CD14-positive monocyte (primary cell): ENCODE measurements around the gene COL4A1. TPM values are rescaled to one million over a fixed set of nuclear protein-coding genes. Genes with fewer than 3 reads are reported as not detected.

Source experiments
- DNase-seq, 3 donors: peaks; one replicate each; pipeline ENCODE4 v3.0.0-alpha.2; 2011 to 2022
- H2AFZ ChIP-seq: 2 replicates; pipeline ENCODE4 v1.6.0; 2012; ENCODE audit warnings: mild to moderate bottlenecking, low read depth, low read length, inconsistent platforms; ENCODE audit not compliant: insufficient read depth, poor library complexity, severe bottlenecking
- H3K27ac ChIP-seq, 2 donors: 1 replicate in 1 of 2; 2 replicates in 1 of 2; pipeline ENCODE4 v1.5.1; 2012 to 2013; ENCODE audit warnings: low read length in 2 of 2, control low read depth in 1 of 2, inconsistent platforms in 1 of 2, low read depth in 1 of 2, mild to moderate bottlenecking in 1 of 2
- H3K27me3 ChIP-seq, 2 donors: one replicate each; pipeline versions ENCODE4 v1.6.0 to v1.6.1; 2011 to 2013; ENCODE audit warnings: low read length in 2 of 2; ENCODE audit not compliant: control insufficient read depth in 2 of 2, insufficient read depth in 2 of 2
- H3K36me3 ChIP-seq, 2 donors: replicated peaks in 1 of 2; 1 replicate in 1 of 2; 2 replicates in 1 of 2; pipeline versions ENCODE4 v1.5.1 to v1.6.1; 2012 to 2013; ENCODE audit warnings: low read length in 2 of 2, control low read depth in 1 of 2, inconsistent platforms in 1 of 2, mild to moderate bottlenecking in 1 of 2; ENCODE audit not compliant: insufficient read depth in 2 of 2, control insufficient read depth in 1 of 2
- H3K4me1 ChIP-seq, 2 donors: 1 replicate in 1 of 2; 2 replicates in 1 of 2; pipeline versions ENCODE4 v1.5.1 to v1.6.1; 2012 to 2013; ENCODE audit warnings: low read length in 2 of 2, control low read depth in 1 of 2, inconsistent platforms in 1 of 2, mild to moderate bottlenecking in 1 of 2, moderate library complexity in 1 of 2; ENCODE audit not compliant: insufficient read depth in 2 of 2, control insufficient read depth in 1 of 2
- H3K4me2 ChIP-seq: replicated peaks from 2 replicates; pipeline ENCODE3; 2012; ENCODE audit warnings: low read length, moderate library complexity, mild to moderate bottlenecking; ENCODE audit not compliant: poor library complexity, severe bottlenecking; ENCODE audit errors: extremely low read depth
- H3K4me3 ChIP-seq, 3 experiments: fragments of 200-600 bp in 1 of 3; sonication (generic) in 1 of 3; replicated peaks in 1 of 3; 1 replicate in 2 of 3; 2 replicates in 1 of 3; pipeline ENCODE4 v1.5.1; 2011 to 2013; ENCODE audit warnings: low read length in 3 of 3, mild to moderate bottlenecking in 3 of 3, control low read depth in 2 of 3, low read depth in 2 of 3, inconsistent platforms in 1 of 3, moderate library complexity in 1 of 3
- H3K79me2 ChIP-seq: 2 replicates; pipeline ENCODE4 v1.6.0; 2012; ENCODE audit warnings: mild to moderate bottlenecking, control low read depth, inconsistent platforms, low read length, moderate library complexity; ENCODE audit not compliant: insufficient read depth
- H3K9ac ChIP-seq: 2 replicates; pipeline ENCODE4 v1.6.0; 2017; ENCODE audit warnings: low read length, mild to moderate bottlenecking; ENCODE audit not compliant: insufficient read depth, poor library complexity, severe bottlenecking
- H3K9me3 ChIP-seq, 2 donors: replicated peaks in 1 of 2; 1 replicate in 1 of 2; 2 replicates in 1 of 2; pipeline versions ENCODE4 v1.5.1 to v1.6.1; 2012 to 2013; ENCODE audit warnings: low read length in 2 of 2, control low read depth in 1 of 2; ENCODE audit not compliant: control insufficient read depth in 1 of 2, insufficient read depth in 1 of 2
- H4K20me1 ChIP-seq: 2 replicates; pipeline ENCODE4 v1.6.0; 2012; ENCODE audit warnings: mild to moderate bottlenecking, low read length, control low read depth, moderate library complexity; ENCODE audit not compliant: insufficient read depth
- H3K27ac Mint-ChIP-seq, 7 donors: one replicate each; pipeline ENCODE4 v1.8.0; 2020; ENCODE audit warnings: mild to moderate bottlenecking in 7 of 7, mixed read lengths in 7 of 7, moderate library complexity in 6 of 7, inconsistent platforms in 2 of 7
- H3K27me3 Mint-ChIP-seq, 3 donors: one replicate each; pipeline ENCODE4 v1.8.0; 2021 to 2022; ENCODE audit warnings: low read depth in 3 of 3, mild to moderate bottlenecking in 3 of 3, mixed read lengths in 3 of 3, moderate library complexity in 3 of 3, inconsistent platforms in 1 of 3
- H3K36me3 Mint-ChIP-seq, 2 donors: one replicate each; pipeline ENCODE4 v1.8.0; 2020; ENCODE audit warnings: mixed read lengths in 2 of 2, inconsistent platforms in 1 of 2, mild to moderate bottlenecking in 1 of 2
- H3K4me1 Mint-ChIP-seq: one replicate; pipeline ENCODE4 v1.8.0; 2020; ENCODE audit warnings: mild to moderate bottlenecking, mixed read lengths
- H3K4me3 Mint-ChIP-seq, 2 donors: one replicate each; pipeline ENCODE4 v1.8.0; 2020; ENCODE audit warnings: mild to moderate bottlenecking in 2 of 2, mixed read lengths in 2 of 2, moderate library complexity in 1 of 2
- H3K9me3 Mint-ChIP-seq, 7 donors: one replicate each; pipeline ENCODE4 v1.8.0; 2020 to 2022; ENCODE audit warnings: mixed read lengths in 7 of 7, mild to moderate bottlenecking in 6 of 7, moderate library complexity in 6 of 7, inconsistent platforms in 2 of 7
- CTCF ChIP-seq: fragments of 200-600 bp; IDR thresholded peaks from one replicate; pipeline ENCODE4 v1.8.0; 2022; ENCODE audit warnings: antibody characterized with exemption, mild to moderate bottlenecking
- WGBS: methylation state at CpG from one replicate; pipeline ENCODE4 v1.1.5; 2013; ENCODE audit warnings: missing lambda C conversion rate; ENCODE audit not compliant: insufficient coverage; 5-methylcytosine and 5-hydroxymethylcytosine counted together
- intact Hi-C, 2 donors: fragments of 100-400 bp; cut with micrococcal nuclease; formaldehyde crosslinking; loops; one replicate each; pipeline versions ENCODE4 v1.15.0 to v1.15.1; 2023
- polyA plus RNA-seq, 3 donors: library from polyadenylated mRNA; depleted of rRNA in 1 of 3; unstranded in 2 of 3; stranded (reverse) in 1 of 3; fragments of 300-500 nt in 2 of 3; fragments of >200 nt in 1 of 3; fragmentation: Illumina TruSeq in 2 of 3; gene quantifications; 1 replicate in 2 of 3; 2 replicates in 1 of 3; pipeline ENCODE4 v1.2.3, GENCODE V29; 2012 to 2021

Gene COL4A1
- polyA plus RNA-seq, 3 donors, result 0.16 to 0.25 TPM; not detected in 1

GRCh38 chr13:110206996-110207395, 100.0 kb downstream of the COL4A1 start:
- Histone ChIP-seq H3K9me3 (no peaks in the 10 kb centered on the region), H3K36me3 (no peaks in the 10 kb centered on the region), H3K27me3 (no peaks in the 10 kb centered on the region), H3K4me2 (no peak overlapping the region), H3K4me1 (no peaks in the 10 kb centered on the region), H4K20me1 (no peaks in the 10 kb centered on the region), H3K4me3 (no peak overlapping the region), H3K27ac (no peak overlapping the region), H3K79me2 (no peaks in the 10 kb centered on the region), H3K9ac (no peak overlapping the region), H2AFZ (no peak overlapping the region)
- Mint-ChIP-seq H3K4me3 (no peak overlapping the region), H3K27ac (no peak overlapping the region), H3K27me3 (peaks cover 4 to 5% (median 5%) of the 10 kb centered on the region in 3 donors), H3K4me1 (no peaks in the 10 kb centered on the region), H3K9me3 (no peaks in the 10 kb centered on the region), H3K36me3 (no peaks in the 10 kb centered on the region)
- TF ChIP-seq CTCF, result no peak
- WGBS, result no CpG with 5 or more reads among the region's 2 CpGs
- DNase-seq, result no peak
- intact Hi-C loops, result no loop called here

GRCh38 chr13:110206185-110206584, 100.8 kb downstream of the COL4A1 start:
- Mint-ChIP-seq H3K9me3 (no peaks in the 10 kb centered on the region), H3K36me3 (no peaks in the 10 kb centered on the region), H3K4me3 (no peak overlapping the region), H3K27ac (no peak overlapping the region), H3K4me1 (no peaks in the 10 kb centered on the region), H3K27me3 (peaks cover 4 to 5% (median 5%) of the 10 kb centered on the region in 3 donors)
- Histone ChIP-seq H3K27ac (no peak overlapping the region), H3K9me3 (no peaks in the 10 kb centered on the region), H4K20me1 (no peaks in the 10 kb centered on the region), H2AFZ (no peak overlapping the region), H3K4me1 (peaks cover 3% of the 10 kb centered on the region in 2 donors), H3K9ac (no peak overlapping the region), H3K79me2 (no peaks in the 10 kb centered on the region), H3K4me3 (no peak overlapping the region), H3K27me3 (no peaks in the 10 kb centered on the region), H3K36me3 (no peaks in the 10 kb centered on the region), H3K4me2 (no peak overlapping the region)
- intact Hi-C loops, result no loop called here
- WGBS, result 81% methylated on average over 8 of the region's 8 CpGs
- no peak for DNase-seq
- TF ChIP-seq CTCF, result no peak
